ENCODE data around the gene ODC1. TPM values are rescaled to one million over a fixed set of nuclear protein-coding genes. Genes with fewer than 3 reads are reported as not detected.

Gene ODC1
- total RNA-seq, 4 donors from 2014 or later, result 105 to 142 (median 121) TPM

DNA sequence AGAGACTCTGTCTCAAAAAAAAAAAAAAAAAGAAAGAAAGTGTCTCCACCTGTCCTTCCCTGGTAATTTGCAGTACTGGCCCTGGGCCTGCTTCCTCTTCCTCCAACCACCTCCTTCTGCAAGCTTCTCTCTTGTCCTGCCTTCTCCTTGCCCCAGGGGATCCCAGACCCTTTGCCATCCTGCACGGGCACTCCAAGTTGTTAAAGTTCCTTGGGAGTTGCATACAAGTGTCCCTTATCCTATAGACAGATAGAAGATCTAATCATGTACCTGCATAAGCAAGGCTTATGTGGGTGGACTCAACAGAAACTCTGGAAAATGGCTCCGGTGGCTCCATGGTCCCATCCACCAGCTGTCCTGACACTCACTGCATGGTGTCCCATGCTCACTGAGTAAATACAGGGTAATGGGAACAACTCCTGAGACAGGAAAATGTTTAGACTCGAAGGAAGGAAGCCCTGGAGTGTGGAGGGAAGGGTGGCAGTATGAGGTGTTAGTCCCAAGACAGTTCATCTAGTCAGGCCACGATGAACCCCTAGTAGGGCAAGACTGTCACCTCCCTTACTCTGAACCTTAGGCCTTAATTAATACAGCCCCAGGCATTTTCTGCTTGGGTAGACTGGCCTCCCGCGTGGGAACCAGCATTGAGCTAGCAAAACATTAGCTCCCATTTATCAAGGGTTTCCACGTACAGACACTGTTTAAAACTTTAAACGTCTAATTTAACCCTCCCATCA is 17.1 kb downstream of the ODC1 start:
- no peak for TF ChIP-seq EP300 (IDR thresholded peaks at IDR 0.05)
- TF ChIP-seq, protein P1, sequence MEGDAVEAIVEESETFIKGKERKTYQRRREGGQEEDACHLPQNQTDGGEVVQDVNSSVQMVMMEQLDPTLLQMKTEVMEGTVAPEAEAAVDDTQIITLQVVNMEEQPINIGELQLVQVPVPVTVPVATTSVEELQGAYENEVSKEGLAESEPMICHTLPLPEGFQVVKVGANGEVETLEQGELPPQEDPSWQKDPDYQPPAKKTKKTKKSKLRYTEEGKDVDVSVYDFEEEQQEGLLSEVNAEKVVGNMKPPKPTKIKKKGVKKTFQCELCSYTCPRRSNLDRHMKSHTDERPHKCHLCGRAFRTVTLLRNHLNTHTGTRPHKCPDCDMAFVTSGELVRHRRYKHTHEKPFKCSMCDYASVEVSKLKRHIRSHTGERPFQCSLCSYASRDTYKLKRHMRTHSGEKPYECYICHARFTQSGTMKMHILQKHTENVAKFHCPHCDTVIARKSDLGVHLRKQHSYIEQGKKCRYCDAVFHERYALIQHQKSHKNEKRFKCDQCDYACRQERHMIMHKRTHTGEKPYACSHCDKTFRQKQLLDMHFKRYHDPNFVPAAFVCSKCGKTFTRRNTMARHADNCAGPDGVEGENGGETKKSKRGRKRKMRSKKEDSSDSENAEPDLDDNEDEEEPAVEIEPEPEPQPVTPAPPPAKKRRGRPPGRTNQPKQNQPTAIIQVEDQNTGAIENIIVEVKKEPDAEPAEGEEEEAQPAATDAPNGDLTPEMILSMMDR (IDR thresholded peaks at IDR 0.05), result no peak
- TF ChIP-seq POLR2A (IDR thresholded peaks at IDR 0.05; ENCODE audit: low read depth), result no peak
- no peak for TF ChIP-seq POLR2AphosphoS5 (IDR thresholded peaks at IDR 0.05)
- Histone ChIP-seq H3K27ac (replicated peaks in 1 of 4) (no peak overlapping the region), H3K4me3 (no peak overlapping the region), H3K27me3 (peaks cover 0 to 30% (median 4%) of the 10 kb centered on the region in 4 donors), H3K9me3 (no peaks in the 10 kb centered on the region), H3K36me3 (peaks cover 0 to 24% (median 12%) of the 10 kb centered on the region in 4 donors), H3K4me1 (peaks cover 12 to 40% (median 36%) of the 10 kb centered on the region in 4 donors)
- DNase-seq (ENCODE audit: extremely low spot score), result no peak
- intact Hi-C loops (cut with DNase I), result loop anchor here (5.0 kb wide), 1 partner anchor 359 kb away; no protein-coding TSS in a partner anchor
- whole genome bisulfite sequencing, result 81% methylated on average over 8 of the region's 8 CpGs

DNA sequence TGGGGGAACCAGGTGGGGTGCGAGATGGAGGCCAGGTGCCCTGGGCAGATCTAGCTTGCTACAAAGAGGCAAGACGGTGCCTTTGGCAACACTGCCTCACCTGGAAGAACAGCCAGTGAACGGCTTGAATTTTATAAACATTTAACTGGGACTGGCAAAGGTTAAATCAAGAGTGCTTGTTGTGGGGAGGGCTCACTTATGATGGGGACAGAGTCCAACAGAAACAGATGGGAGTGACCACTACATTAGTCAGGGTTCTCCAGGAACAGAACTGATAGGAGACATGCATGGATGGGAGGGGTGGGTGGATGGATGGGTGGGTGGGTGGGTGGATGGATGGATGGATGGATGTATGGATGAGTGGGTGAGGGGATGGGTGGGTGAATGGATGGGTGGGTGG is 19.2 kb downstream of the ODC1 start:
- Histone ChIP-seq H3K4me3 (no peak overlapping the region), H3K4me1 (peaks cover 9 to 31% (median 27%) of the 10 kb centered on the region in 4 donors), H3K36me3 (peaks cover 5 to 44% (median 33%) of the 10 kb centered on the region in 4 donors), H3K27ac (replicated peaks in 1 of 4) (no peak overlapping the region), H3K9me3 (no peaks in the 10 kb centered on the region), H3K27me3 (peaks cover 0 to 22% (median 4%) of the 10 kb centered on the region in 4 donors)
- intact Hi-C loops (cut with DNase I), result no loop called here
- WGBS, result 87% methylated on average over 3 of the region's 3 CpGs
- DNase-seq (ENCODE audit: extremely low spot score), result no peak
- TF ChIP-seq, protein P1 (IDR thresholded peaks at IDR 0.05), result no peak
- TF ChIP-seq POLR2AphosphoS5 (IDR thresholded peaks at IDR 0.05) (no peak), EP300 (IDR thresholded peaks at IDR 0.05) (no peak), POLR2A (IDR thresholded peaks at IDR 0.05; ENCODE audit: low read depth) (no peak)

DNA sequence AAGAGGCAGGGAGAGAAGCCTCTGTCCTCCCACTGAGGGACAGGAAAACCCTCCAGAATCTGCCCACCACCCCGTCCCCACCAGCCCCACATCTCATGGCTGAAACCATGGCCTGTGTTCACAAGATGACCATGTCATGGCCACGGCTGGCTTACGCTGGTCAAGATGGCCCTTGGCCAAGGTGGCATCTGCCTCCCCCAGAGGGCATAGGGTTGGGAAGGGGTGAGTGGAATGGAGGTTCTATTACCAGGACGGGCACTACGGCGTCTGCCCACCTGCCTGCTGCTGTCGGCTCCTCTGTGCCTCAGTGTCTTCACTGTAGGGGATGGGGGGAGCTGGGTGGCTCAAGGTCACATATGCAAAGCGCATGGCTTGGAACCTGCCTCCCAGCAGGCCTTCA is 19.8 kb downstream of the ODC1 start:
- Histone ChIP-seq H3K27ac (replicated peaks in 1 of 4) (peak overlapping the region in 2 of 4 donors; percentile 53 to 59), H3K27me3 (peaks cover 0 to 19% (median 4%) of the 10 kb centered on the region in 4 donors), H3K36me3 (peaks cover 7 to 47% (median 36%) of the 10 kb centered on the region in 4 donors), H3K4me3 (no peak overlapping the region), H3K9me3 (no peaks in the 10 kb centered on the region), H3K4me1 (peaks cover 9 to 31% (median 27%) of the 10 kb centered on the region in 4 donors)
- TF ChIP-seq POLR2A (IDR thresholded peaks at IDR 0.05; ENCODE audit: low read depth) (no peak), EP300 (IDR thresholded peaks at IDR 0.05) (no peak), POLR2AphosphoS5 (IDR thresholded peaks at IDR 0.05) (no peak)
- TF ChIP-seq, protein P1 (IDR thresholded peaks at IDR 0.05), result no peak
- intact Hi-C loops (cut with DNase I), result no loop called here
- DNase-seq (ENCODE audit: extremely low spot score), result no peak
- WGBS, result 97% methylated on average over 8 of the region's 8 CpGs

DNA sequence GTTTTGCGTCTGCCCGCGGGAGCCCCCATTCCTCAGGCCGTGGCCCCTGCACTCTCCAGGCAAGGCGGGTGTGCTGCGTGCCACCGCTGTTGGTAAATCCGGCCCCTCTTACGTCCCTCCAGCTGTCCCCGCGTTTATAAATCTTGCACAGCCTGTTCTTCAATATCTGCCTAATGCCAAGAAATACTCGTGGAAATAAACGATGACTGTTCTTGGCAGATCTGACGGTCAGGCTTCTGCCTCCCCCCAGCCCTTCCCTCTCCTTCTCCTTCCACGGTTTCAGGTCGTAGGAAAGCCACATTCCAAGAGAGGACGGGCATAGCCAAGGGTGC is 20.5 kb downstream of the ODC1 start:
- H3K36me3 ChIP-seq, result peaks cover 11 to 55% (median 44%) of the 10 kb centered on the region in 4 donors
- H3K9me3 ChIP-seq, result no peaks in the 10 kb centered on the region
- peaks cover 5 to 27% (median 24%) of the 10 kb centered on the region in 4 donors for H3K4me1 ChIP-seq
- H3K27me3 ChIP-seq, result peaks cover 0 to 13% (median 2%) of the 10 kb centered on the region in 4 donors
- WGBS, result 59% methylated on average over 17 of the region's 17 CpGs
- peak overlapping the region; percentile 16 to 59 (median 46) for H3K27ac ChIP-seq (replicated peaks in 1 of 4)
- H3K4me3 ChIP-seq, result peak overlapping the region in 1 of 4 donors; percentile 25
- DNase-seq (ENCODE audit: extremely low spot score), result no peak
- intact Hi-C loops (cut with DNase I), result no loop called here
- no peak for TF ChIP-seq POLR2A (IDR thresholded peaks at IDR 0.05; ENCODE audit: low read depth)
- TF ChIP-seq POLR2AphosphoS5 (IDR thresholded peaks at IDR 0.05), result peak in 1 of 2 donors; percentile 19

All from esophagus muscularis mucosa (tissue), 4 donors.